Smooth muscle cell (in vitro differentiated cells): Measurements from ENCODE around the gene ZNF18. TPM values are rescaled to one million over a fixed set of nuclear protein-coding genes. Genes with fewer than 3 reads are reported as not detected.

ENCODE experiments used
- DNase-seq: peaks from one replicate; lab custom pipeline; 2025; ENCODE audit not compliant: unreplicated experiment; lab: John Stamatoyannopoulos, UW
- H2AFZ ChIP-seq: fragments of 200-600 bp; sonication (generic); 2 replicates; pipeline ENCODE4 v1.6.0; 2016; ENCODE audit warnings: antibody characterized with exemption, low read depth, mild to moderate bottlenecking
- H3F3A ChIP-seq: fragments of 200-600 bp; sonication (generic); 2 replicates; pipeline ENCODE4 v1.6.0; 2017; ENCODE audit warnings: antibody characterized with exemption, low read depth
- H3K27ac ChIP-seq: fragments of 200-600 bp; sonication (generic); 2 replicates; pipeline ENCODE4 v1.5.1; 2016; ENCODE audit warnings: low read depth, mild to moderate bottlenecking
- H3K27me3 ChIP-seq: fragments of 200-600 bp; sonication (generic); 2 replicates; pipeline ENCODE4 v1.6.1; 2016; ENCODE audit warnings: low read depth, mild to moderate bottlenecking
- H3K36me3 ChIP-seq: fragments of 200-600 bp; sonication (generic); 2 replicates; pipeline ENCODE4 v1.5.1; 2016; ENCODE audit warnings: low read depth
- H3K4me1 ChIP-seq: fragments of 200-600 bp; sonication (generic); 2 replicates; pipeline ENCODE4 v1.5.1; 2016; ENCODE audit warnings: low read depth
- H3K4me2 ChIP-seq: fragments of 200-600 bp; sonication (generic); 2 replicates; pipeline ENCODE4 v1.6.0; 2016; ENCODE audit warnings: mild to moderate bottlenecking
- H3K4me3 ChIP-seq: fragments of 200-600 bp; sonication (generic); 2 replicates; pipeline ENCODE4 v1.5.1; 2016; ENCODE audit warnings: mild to moderate bottlenecking
- H3K79me2 ChIP-seq: fragments of 200-600 bp; sonication (generic); 2 replicates; pipeline ENCODE4 v1.6.0; 2016; ENCODE audit warnings: low read depth, mild to moderate bottlenecking
- H3K9ac ChIP-seq: fragments of 200-600 bp; sonication (generic); 2 replicates; pipeline ENCODE4 v1.6.0; 2016; ENCODE audit warnings: low read depth
- H3K9me3 ChIP-seq: fragments of 200-600 bp; sonication (generic); replicated peaks from 2 replicates; pipeline ENCODE4 v1.5.1; 2016; ENCODE audit warnings: low read depth
- H4K20me1 ChIP-seq: fragments of 200-600 bp; sonication (generic); 2 replicates; pipeline ENCODE4 v1.6.0; 2016; ENCODE audit warnings: low read depth
- WGBS: methylation state at CpG from one replicate; pipeline ENCODE4 v1.1.7; 2016; ENCODE audit warnings: low lambda C conversion rate; 5-methylcytosine and 5-hydroxymethylcytosine counted together
- polyA plus RNA-seq: library from polyadenylated mRNA; unstranded; fragments of >200 nt; fragmentation: Nextera tagmentation; extraction: Ambion mirVana; gene quantifications from 2 replicates; pipeline ENCODE4 v1.2.1, GENCODE V29; 2016
- total RNA-seq: library from RNA; depleted of rRNA; stranded (reverse); fragments of >200 nt; gene quantifications from 2 replicates; pipeline ENCODE4 v1.2.3, GENCODE V29; 2014
- TF ChIP-seq, protein P1 (sequence below): fragments of 200-600 bp; sonication (generic); IDR thresholded peaks from 2 replicates; pipeline ENCODE4 v1.5.1; 2017; ENCODE audit warnings: borderline replicate concordance, mild to moderate bottlenecking, antibody characterized with exemption; ENCODE audit not compliant: insufficient read depth, poor library complexity, severe bottlenecking

Gene ZNF18
- total and polyA plus RNA-seq, 2 experiments from 2014 or later, result 8.6 to 10.9 TPM

DNA sequence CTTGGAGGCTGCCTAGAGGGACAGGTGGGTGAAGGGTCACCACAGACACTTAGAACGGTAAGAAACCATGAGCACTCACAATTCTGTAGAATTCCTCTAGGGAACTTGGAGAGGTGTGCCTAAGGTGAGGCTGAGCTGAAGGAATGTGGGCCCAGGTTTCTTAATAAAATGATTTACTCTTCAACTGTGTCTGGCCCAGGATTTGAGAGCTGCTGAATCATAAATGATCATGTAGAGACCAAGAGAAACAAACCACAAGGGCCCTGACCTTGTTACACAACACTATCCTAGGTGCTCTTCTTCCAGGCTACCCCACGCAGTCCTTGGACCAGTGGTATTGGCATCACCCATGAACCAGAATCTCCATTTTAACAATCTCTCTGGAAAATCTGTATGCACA lies 27.7 kb downstream of the ZNF18 start:
- no peaks in the 10 kb centered on the region for H4K20me1 ChIP-seq
- 90% methylated on average over 2 of the region's 2 CpGs for WGBS
- H3K4me2 ChIP-seq, result no peak overlapping the region
- TF ChIP-seq, protein P1, sequence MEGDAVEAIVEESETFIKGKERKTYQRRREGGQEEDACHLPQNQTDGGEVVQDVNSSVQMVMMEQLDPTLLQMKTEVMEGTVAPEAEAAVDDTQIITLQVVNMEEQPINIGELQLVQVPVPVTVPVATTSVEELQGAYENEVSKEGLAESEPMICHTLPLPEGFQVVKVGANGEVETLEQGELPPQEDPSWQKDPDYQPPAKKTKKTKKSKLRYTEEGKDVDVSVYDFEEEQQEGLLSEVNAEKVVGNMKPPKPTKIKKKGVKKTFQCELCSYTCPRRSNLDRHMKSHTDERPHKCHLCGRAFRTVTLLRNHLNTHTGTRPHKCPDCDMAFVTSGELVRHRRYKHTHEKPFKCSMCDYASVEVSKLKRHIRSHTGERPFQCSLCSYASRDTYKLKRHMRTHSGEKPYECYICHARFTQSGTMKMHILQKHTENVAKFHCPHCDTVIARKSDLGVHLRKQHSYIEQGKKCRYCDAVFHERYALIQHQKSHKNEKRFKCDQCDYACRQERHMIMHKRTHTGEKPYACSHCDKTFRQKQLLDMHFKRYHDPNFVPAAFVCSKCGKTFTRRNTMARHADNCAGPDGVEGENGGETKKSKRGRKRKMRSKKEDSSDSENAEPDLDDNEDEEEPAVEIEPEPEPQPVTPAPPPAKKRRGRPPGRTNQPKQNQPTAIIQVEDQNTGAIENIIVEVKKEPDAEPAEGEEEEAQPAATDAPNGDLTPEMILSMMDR, result no peak
- H3K4me1 ChIP-seq, result no peaks in the 10 kb centered on the region
- no peaks in the 10 kb centered on the region for H3K79me2 ChIP-seq
- H2AFZ ChIP-seq, result no peak overlapping the region
- no peaks in the 10 kb centered on the region for H3K27me3 ChIP-seq
- H3K36me3 ChIP-seq, result peaks cover 6% of the 10 kb centered on the region
- no peaks in the 10 kb centered on the region for H3F3A ChIP-seq
- no peak overlapping the region for H3K27ac ChIP-seq
- no peak overlapping the region for H3K9ac ChIP-seq
- H3K4me3 ChIP-seq, result no peak overlapping the region
- DNase-seq, result no peak
- H3K9me3 ChIP-seq, result no peaks in the 10 kb centered on the region

DNA sequence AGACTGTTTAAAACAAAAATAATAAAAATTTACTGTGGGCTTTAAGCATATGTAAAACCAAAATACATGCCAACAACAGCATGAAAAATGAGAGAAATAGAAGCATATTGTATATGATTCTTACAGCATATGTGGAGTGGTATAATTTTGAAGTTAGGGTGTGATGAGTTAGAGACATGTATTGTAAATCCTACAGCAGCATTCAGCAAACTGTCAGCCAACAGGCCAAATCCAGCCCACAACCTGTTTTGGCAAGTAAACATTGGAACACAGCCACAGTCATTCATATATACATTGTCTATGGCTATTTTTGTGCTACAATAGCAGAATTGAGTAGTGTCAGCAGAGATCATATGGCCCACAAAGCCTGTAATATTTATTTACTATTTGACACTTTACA lies 42.3 kb downstream of the ZNF18 start:
- TF ChIP-seq, protein P1, result no peak
- H3K79me2 ChIP-seq, result no peaks in the 10 kb centered on the region
- no peaks in the 10 kb centered on the region for H3K4me1 ChIP-seq
- H3K27ac ChIP-seq, result no peak overlapping the region
- peaks cover 3% of the 10 kb centered on the region for H3K36me3 ChIP-seq
- H3K4me3 ChIP-seq, result no peak overlapping the region
- no peaks in the 10 kb centered on the region for H3K27me3 ChIP-seq
- no peak overlapping the region for H3K4me2 ChIP-seq
- no peaks in the 10 kb centered on the region for H4K20me1 ChIP-seq
- no peaks in the 10 kb centered on the region for H3F3A ChIP-seq
- no peak for DNase-seq
- no peak overlapping the region for H2AFZ ChIP-seq
- no peak overlapping the region for H3K9ac ChIP-seq
- peaks cover 15% of the 10 kb centered on the region for H3K9me3 ChIP-seq

DNA sequence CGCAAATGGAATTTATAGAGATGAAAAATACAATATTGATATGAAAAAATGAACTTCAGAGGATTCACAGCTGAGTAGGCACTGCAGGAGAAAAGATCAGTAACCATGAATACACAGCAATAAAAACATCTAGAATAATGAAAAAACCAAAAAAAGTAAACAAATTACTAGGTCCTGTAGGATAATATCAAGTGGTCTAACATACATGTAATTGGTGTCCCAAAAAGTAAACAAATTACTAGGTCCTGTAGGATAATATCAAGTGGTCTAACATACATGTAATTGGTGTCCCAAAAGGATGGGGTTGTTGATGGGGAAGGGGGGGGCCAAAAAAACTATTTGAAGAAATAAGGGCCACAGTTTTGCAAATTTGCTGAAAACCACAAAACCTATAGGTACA lies 43.4 kb downstream of the ZNF18 start:
- Histone ChIP-seq H3K27ac (no peak overlapping the region), H3K4me2 (no peak overlapping the region), H3K9ac (no peak overlapping the region), H3K79me2 (no peaks in the 10 kb centered on the region), H3K27me3 (no peaks in the 10 kb centered on the region), H3F3A (no peaks in the 10 kb centered on the region), H3K4me1 (no peaks in the 10 kb centered on the region), H3K36me3 (peaks cover 3% of the 10 kb centered on the region), H2AFZ (no peak overlapping the region), H3K4me3 (no peak overlapping the region), H3K9me3 (peaks cover 15% of the 10 kb centered on the region), H4K20me1 (no peaks in the 10 kb centered on the region)
- TF ChIP-seq, protein P1, result no peak
- no peak for DNase-seq
- WGBS, result 97% methylated on average over 1 of the region's 1 CpG

GRCh38 chr17:11952610-11953009 lies 44.7 kb downstream of the ZNF18 start:
- WGBS, result 96% methylated on average over 3 of the region's 3 CpGs
- Histone ChIP-seq H3F3A (no peaks in the 10 kb centered on the region), H3K9me3 (peaks cover 15% of the 10 kb centered on the region), H4K20me1 (no peaks in the 10 kb centered on the region), H3K4me3 (no peak overlapping the region), H3K27ac (no peak overlapping the region), H3K9ac (no peak overlapping the region), H3K4me2 (no peak overlapping the region), H3K4me1 (no peaks in the 10 kb centered on the region), H3K79me2 (no peaks in the 10 kb centered on the region), H2AFZ (no peak overlapping the region), H3K36me3 (peaks cover 3% of the 10 kb centered on the region), H3K27me3 (no peaks in the 10 kb centered on the region)
- no peak for DNase-seq
- TF ChIP-seq, protein P1, result no peak
